K562 (cell line): Measurements from ENCODE around the gene PLXNB1.

Experiments used
- CTCF ChIP-seq, 3 experiments: IDR thresholded peaks in 2 of 3; conservative IDR thresholded peaks in 1 of 3; 2 replicates each; pipeline ENCODE4 v1.5.1; 2011 to 2012; ENCODE audit warnings: low read length in 3 of 3, mild to moderate bottlenecking in 3 of 3, control low read depth in 2 of 3, improper control_type of control experiment in 1 of 3, inconsistent platforms in 1 of 3, low read depth in 1 of 3, mixed read lengths in 1 of 3, moderate library complexity in 1 of 3; ENCODE audit not compliant: insufficient read depth in 2 of 3
- HEY1 ChIP-seq: fragments of 250-450 bp; sonication (Bioruptor Pico); IDR thresholded peaks from 2 replicates; pipeline ENCODE4 v1.5.0; 2020; ENCODE audit warnings: mild to moderate bottlenecking, moderate library complexity, borderline replicate concordance
- PML ChIP-seq: IDR thresholded peaks from 2 replicates; pipeline ENCODE4 v1.6.1; 2012; ENCODE audit warnings: low read length, inconsistent platforms
- POLR2A ChIP-seq: fragments of 450-650 bp; conservative IDR thresholded peaks from 2 replicates; pipeline ENCODE4 v1.6.1; 2016
- SETDB1 ChIP-seq: IDR thresholded peaks from one replicate; pipeline ENCODE4 v1.6.1; 2012; ENCODE audit warnings: low read length, control low read depth, inconsistent platforms
- SIN3A ChIP-seq, 2 experiments: fragments of 150-350 bp in 1 of 2; IDR thresholded peaks; 2 replicates each; pipeline ENCODE4 v1.6.1; 2011 to 2016; ENCODE audit warnings: borderline replicate concordance in 2 of 2, low read depth in 2 of 2, low read length in 2 of 2, mild to moderate bottlenecking in 2 of 2, moderate library complexity in 2 of 2; ENCODE audit not compliant: control insufficient read depth in 1 of 2
- ZBTB1 ChIP-seq: sonication (generic); formaldehyde crosslinking; IDR thresholded peaks from 2 replicates; pipeline ENCODE4 v1.8.1; 2023; ENCODE audit warnings: missing genetic modification reagents, low read depth, mild to moderate bottlenecking, borderline replicate concordance
- ZBTB33 ChIP-seq: sonication (generic); formaldehyde crosslinking; IDR thresholded peaks from 2 replicates; pipeline ENCODE4 v1.8.1; 2023; ENCODE audit warnings: mild to moderate bottlenecking, missing genetic modification reagents
- ZNF384 ChIP-seq: IDR thresholded peaks from 2 replicates; pipeline ENCODE4 v1.6.1; 2012; ENCODE audit warnings: low read depth, low read length, improper control_type of control experiment
- ZNF79 ChIP-seq: fragments of 250-450 bp; sonication (Bioruptor Pico); IDR thresholded peaks from 2 replicates; pipeline ENCODE4 v1.4.0; 2020; ENCODE audit warnings: low read depth, mild to moderate bottlenecking, moderate library complexity

- TF ChIP-seq SETDB1 (no peak), CTCF (IDR thresholded peaks at IDR 0.05 in 2 of 3, conservative IDR thresholded peaks at IDR 0.05 in 1 of 3; ENCODE audit: insufficient read depth in 2 of 3, low read depth in 1 of 3, low read length in 3 of 3) (no peak), ZBTB33 (no peak), ZNF79 (no peak), ZNF384 (no peak), SIN3A (IDR thresholded peaks at IDR 0.05; ENCODE audit: borderline replicate concordance in 2 of 2, control insufficient read depth in 1 of 2, low read depth in 2 of 2, low read length in 2 of 2) (no peak), PML (no peak), ZBTB1 (CRISPR knock-in tag) (no peak), HEY1 (no peak), POLR2A (no peak)
These were observed 1.5 kb upstream of the PLXNB1 start for GRCh38 chr3:48431224-48432029.
